Measurements from ENCODE around the gene FER. TPM values are rescaled to one million over a fixed set of nuclear protein-coding genes. Genes with fewer than 3 reads are reported as not detected.

FER gene
- polyA plus RNA-seq, 1 donor (not counting 4 experiments of a cell fraction or from before 2014, with no cell fraction given) = 17.1 TPM

- dilution Hi-C loops (cut with MboI; ENCODE audit: extremely low pct_ligation_motif_present, low sequenced_read_pairs) = no loop called here
- no peak overlapping the region for H2AFZ ChIP-seq (ENCODE audit: control insufficient read depth, low read length)
- no peaks in the 10 kb centered on the region for H3K27me3 ChIP-seq (ENCODE audit: control insufficient read depth, extremely low read depth, insufficient read depth, low read length)
Measured at GRCh38 chr5:109192027-109192426, 444.3 kb downstream of the FER start.

GRCh38 chr5:109192555-109193281 lies 445.0 kb downstream of the FER start:
- H3K27me3 ChIP-seq (ENCODE audit: control insufficient read depth, extremely low read depth, insufficient read depth, low read length) = no peaks in the 10 kb centered on the region
- no peak overlapping the region for H3K4me3 ChIP-seq (ENCODE audit: control insufficient read depth in 2 of 3, extremely low read depth in 1 of 3, insufficient read depth in 2 of 3, low read depth in 1 of 3, low read length in 3 of 3)
- no peak for TF ChIP-seq EZH2 (IDR thresholded peaks at IDR 0.05; ENCODE audit: low read length)
- TF ChIP-seq, protein P1, sequence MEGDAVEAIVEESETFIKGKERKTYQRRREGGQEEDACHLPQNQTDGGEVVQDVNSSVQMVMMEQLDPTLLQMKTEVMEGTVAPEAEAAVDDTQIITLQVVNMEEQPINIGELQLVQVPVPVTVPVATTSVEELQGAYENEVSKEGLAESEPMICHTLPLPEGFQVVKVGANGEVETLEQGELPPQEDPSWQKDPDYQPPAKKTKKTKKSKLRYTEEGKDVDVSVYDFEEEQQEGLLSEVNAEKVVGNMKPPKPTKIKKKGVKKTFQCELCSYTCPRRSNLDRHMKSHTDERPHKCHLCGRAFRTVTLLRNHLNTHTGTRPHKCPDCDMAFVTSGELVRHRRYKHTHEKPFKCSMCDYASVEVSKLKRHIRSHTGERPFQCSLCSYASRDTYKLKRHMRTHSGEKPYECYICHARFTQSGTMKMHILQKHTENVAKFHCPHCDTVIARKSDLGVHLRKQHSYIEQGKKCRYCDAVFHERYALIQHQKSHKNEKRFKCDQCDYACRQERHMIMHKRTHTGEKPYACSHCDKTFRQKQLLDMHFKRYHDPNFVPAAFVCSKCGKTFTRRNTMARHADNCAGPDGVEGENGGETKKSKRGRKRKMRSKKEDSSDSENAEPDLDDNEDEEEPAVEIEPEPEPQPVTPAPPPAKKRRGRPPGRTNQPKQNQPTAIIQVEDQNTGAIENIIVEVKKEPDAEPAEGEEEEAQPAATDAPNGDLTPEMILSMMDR (optimal IDR thresholded peaks at IDR 0.05 in 1 of 3, IDR thresholded peaks at IDR 0.05 in 1 of 3, conservative IDR thresholded peaks at IDR 0.05 in 1 of 3; ENCODE audit: extremely low read depth in 1 of 3, insufficient read depth in 2 of 3, low read length in 3 of 3) = no peak
- no peak overlapping the region for H3K4me2 ChIP-seq (ENCODE audit: control insufficient read depth, extremely low read depth, insufficient read depth, low read depth, low read length)
- no peaks in the 10 kb centered on the region for H4K20me1 ChIP-seq (ENCODE audit: control insufficient read depth, extremely low read depth, insufficient read depth, low read length)
- H3K79me2 ChIP-seq (ENCODE audit: control insufficient read depth, insufficient read depth, low read length) = no peaks in the 10 kb centered on the region
- no peaks in the 10 kb centered on the region for H3K9me1 ChIP-seq (ENCODE audit: control insufficient read depth, extremely low read depth, insufficient read depth, low read length)
- no peaks in the 10 kb centered on the region for H3K9me3 ChIP-seq (ENCODE audit: control insufficient read depth, low read depth, low read length)
- dilution Hi-C loops (cut with MboI; ENCODE audit: extremely low pct_ligation_motif_present, low sequenced_read_pairs) = no loop called here
- H3K4me1 ChIP-seq (ENCODE audit: control insufficient read depth, extremely low read depth, insufficient read depth, low read length) = peaks cover 21% of the 10 kb centered on the region
- no peak overlapping the region for H2AFZ ChIP-seq (ENCODE audit: control insufficient read depth, low read length)
- H3K27ac ChIP-seq (ENCODE audit: control insufficient read depth, insufficient read depth, low read length) = no peak overlapping the region
- DNase-seq (ENCODE audit: low read depth, low spot score) = no peak
- peaks cover under 1 to 4% of the 10 kb centered on the region in 2 experiments for H3K36me3 ChIP-seq (ENCODE audit: control insufficient read depth in 2 of 2, extremely low read depth in 1 of 2, insufficient read depth in 2 of 2, low read length in 2 of 2)
- no peak for FAIRE-seq
- no peak overlapping the region for H3K9ac ChIP-seq (ENCODE audit: control insufficient read depth, extremely low read depth, insufficient read depth, low read length)

More at GRCh38 chr5:109192027-109192426, 444.3 kb downstream of the FER start:
- Histone ChIP-seq H4K20me1 (ENCODE audit: control insufficient read depth, extremely low read depth, insufficient read depth, low read length) (no peaks in the 10 kb centered on the region), H3K36me3 (ENCODE audit: control insufficient read depth in 2 of 2, extremely low read depth in 1 of 2, insufficient read depth in 2 of 2, low read length in 2 of 2) (peaks cover 2 to 4% of the 10 kb centered on the region in 2 experiments), H3K79me2 (ENCODE audit: control insufficient read depth, insufficient read depth, low read length) (no peaks in the 10 kb centered on the region), H3K27ac (ENCODE audit: control insufficient read depth, insufficient read depth, low read length) (no peak overlapping the region), H3K4me2 (ENCODE audit: control insufficient read depth, extremely low read depth, insufficient read depth, low read depth, low read length) (no peak overlapping the region), H3K4me3 (ENCODE audit: control insufficient read depth in 2 of 3, extremely low read depth in 1 of 3, insufficient read depth in 2 of 3, low read depth in 1 of 3, low read length in 3 of 3) (no peak overlapping the region), H3K9ac (ENCODE audit: control insufficient read depth, extremely low read depth, insufficient read depth, low read length) (no peak overlapping the region), H3K4me1 (ENCODE audit: control insufficient read depth, extremely low read depth, insufficient read depth, low read length) (peaks cover 21% of the 10 kb centered on the region), H3K9me3 (ENCODE audit: control insufficient read depth, low read depth, low read length) (no peaks in the 10 kb centered on the region), H3K9me1 (ENCODE audit: control insufficient read depth, extremely low read depth, insufficient read depth, low read length) (no peaks in the 10 kb centered on the region)
- TF ChIP-seq EZH2 (IDR thresholded peaks at IDR 0.05; ENCODE audit: low read length) = no peak
- TF ChIP-seq, protein P1 (optimal IDR thresholded peaks at IDR 0.05 in 1 of 3, IDR thresholded peaks at IDR 0.05 in 1 of 3, conservative IDR thresholded peaks at IDR 0.05 in 1 of 3; ENCODE audit: extremely low read depth in 1 of 3, insufficient read depth in 2 of 3, low read length in 3 of 3) = no peak
- DNase-seq (ENCODE audit: low read depth, low spot score) (no peak), FAIRE-seq (no peak)

All from keratinocyte (primary cell).